Measurements from ENCODE around the gene KLF3. TPM values are rescaled to one million over a fixed set of nuclear protein-coding genes. Genes with fewer than 3 reads are reported as not detected.
"Not testable (repeated sequence)": the region's sequence is repeated elsewhere in the genome, so short reads cannot be mapped to it uniquely, and the experiment has no call there.

Gene KLF3
- total RNA-seq, 1 donor, result 25.3 TPM

- Histone ChIP-seq H3K79me2 (ENCODE audit: insufficient read depth, low read length) (no peaks in the 10 kb centered on the region), H3K36me3 (ENCODE audit: insufficient read depth, low read length) (no peaks in the 10 kb centered on the region), H3K4me3 (ENCODE audit: insufficient read depth, low read length) (no peak overlapping the region), H3K9me3 (ENCODE audit: low read depth, low read length) (no peaks in the 10 kb centered on the region), H4K20me1 (ENCODE audit: insufficient read depth, low read length) (no peaks in the 10 kb centered on the region), H3K27ac (ENCODE audit: low read depth, low read length) (no peak overlapping the region), H3K4me2 (ENCODE audit: insufficient read depth, low read length) (no peak overlapping the region), H2AFZ (ENCODE audit: low read length) (no peak overlapping the region), H3K27me3 (ENCODE audit: insufficient read depth, low read length) (no peaks in the 10 kb centered on the region), H3K4me1 (ENCODE audit: insufficient read depth, low read length) (no peaks in the 10 kb centered on the region)
- no peak for DNase-seq (ENCODE audit: insufficient read length, low spot score, missing footprints)
- TF ChIP-seq CTCF (IDR thresholded peaks at IDR 0.05; ENCODE audit: extremely low read depth, low read depth, low read length), result no peak
These were observed 38.5 kb upstream of the KLF3 start for GRCh38 chr4:38625508-38625907.

GRCh38 chr4:38626901-38627444 lies 37.0 kb upstream of the KLF3 start:
- H3K4me2 ChIP-seq (ENCODE audit: insufficient read depth, low read length); H3K4me1 ChIP-seq (ENCODE audit: insufficient read depth, low read length); H2AFZ ChIP-seq (ENCODE audit: low read length): not testable (repeated sequence)

GRCh38 chr4:38630519-38630918 lies 33.5 kb upstream of the KLF3 start:
- no peaks in the 10 kb centered on the region for H3K4me1 ChIP-seq (ENCODE audit: insufficient read depth, low read length)
- no peak overlapping the region for H3K27ac ChIP-seq (ENCODE audit: low read depth, low read length)
- H3K27me3 ChIP-seq (ENCODE audit: insufficient read depth, low read length), result no peaks in the 10 kb centered on the region
- H4K20me1 ChIP-seq (ENCODE audit: insufficient read depth, low read length), result no peaks in the 10 kb centered on the region
- no peak overlapping the region for H3K4me2 ChIP-seq (ENCODE audit: insufficient read depth, low read length)
- H3K79me2 ChIP-seq (ENCODE audit: insufficient read depth, low read length), result no peaks in the 10 kb centered on the region
- DNase-seq (ENCODE audit: insufficient read length, low spot score, missing footprints), result no peak
- no peak overlapping the region for H3K4me3 ChIP-seq (ENCODE audit: insufficient read depth, low read length)
- no peak overlapping the region for H2AFZ ChIP-seq (ENCODE audit: low read length)
- no peaks in the 10 kb centered on the region for H3K9me3 ChIP-seq (ENCODE audit: low read depth, low read length)
- H3K36me3 ChIP-seq (ENCODE audit: insufficient read depth, low read length), result no peaks in the 10 kb centered on the region
- TF ChIP-seq CTCF (IDR thresholded peaks at IDR 0.05; ENCODE audit: extremely low read depth, low read depth, low read length), result no peak

More at GRCh38 chr4:38626901-38627444, 37.0 kb upstream of the KLF3 start:
- not testable (repeated sequence) for H3K9me3 ChIP-seq (ENCODE audit: low read depth, low read length); DNase-seq (ENCODE audit: insufficient read length, low spot score, missing footprints); H3K27ac ChIP-seq (ENCODE audit: low read depth, low read length); H3K79me2 ChIP-seq (ENCODE audit: insufficient read depth, low read length); H3K27me3 ChIP-seq (ENCODE audit: insufficient read depth, low read length); H3K36me3 ChIP-seq (ENCODE audit: insufficient read depth, low read length); H3K4me3 ChIP-seq (ENCODE audit: insufficient read depth, low read length); H4K20me1 ChIP-seq (ENCODE audit: insufficient read depth, low read length)

GRCh38 chr4:38634047-38634759 lies 29.8 kb upstream of the KLF3 start:
- Histone ChIP-seq H3K4me3 (ENCODE audit: insufficient read depth, low read length) (no peak overlapping the region), H3K36me3 (ENCODE audit: insufficient read depth, low read length) (no peaks in the 10 kb centered on the region), H4K20me1 (ENCODE audit: insufficient read depth, low read length) (no peaks in the 10 kb centered on the region), H3K27ac (ENCODE audit: low read depth, low read length) (no peak overlapping the region), H3K4me2 (ENCODE audit: insufficient read depth, low read length) (no peak overlapping the region), H3K27me3 (ENCODE audit: insufficient read depth, low read length) (peaks cover 9% of the 10 kb centered on the region), H2AFZ (ENCODE audit: low read length) (peak overlapping the region; percentile 29), H3K79me2 (ENCODE audit: insufficient read depth, low read length) (no peaks in the 10 kb centered on the region), H3K9me3 (ENCODE audit: low read depth, low read length) (no peaks in the 10 kb centered on the region), H3K4me1 (ENCODE audit: insufficient read depth, low read length) (no peaks in the 10 kb centered on the region)
- TF ChIP-seq CTCF (IDR thresholded peaks at IDR 0.05; ENCODE audit: extremely low read depth, low read depth, low read length), result no peak
- DNase-seq (ENCODE audit: insufficient read length, low spot score, missing footprints), result no peak

Measured in osteoblast (primary cell).